H54 (cell line): ENCODE data around the gene ATP6V0B.

Experiments used
- DNase-seq: peaks from one replicate; pipeline ENCODE4 v3.0.0; 2011; ENCODE audit warnings: low spot score, mixed read lengths; ENCODE audit not compliant: insufficient read length
- FAIRE-seq: peaks from 3 replicates; lab custom pipeline; 2011; peaks lifted over from hg19 to GRCh38; lab: Jason Lieb, UNC
- POLR2A ChIP-seq: IDR thresholded peaks from 2 replicates; pipeline ENCODE4 v1.6.1; 2011; ENCODE audit warnings: low read depth, mild to moderate bottlenecking, low read length

Gene ATP6V0B

GRCh38 chr1:43937179-43937865, 37.4 kb upstream of the ATP6V0B start:
- no peak for TF ChIP-seq POLR2A
- DNase-seq (no peak), FAIRE-seq (no peak)

DNA sequence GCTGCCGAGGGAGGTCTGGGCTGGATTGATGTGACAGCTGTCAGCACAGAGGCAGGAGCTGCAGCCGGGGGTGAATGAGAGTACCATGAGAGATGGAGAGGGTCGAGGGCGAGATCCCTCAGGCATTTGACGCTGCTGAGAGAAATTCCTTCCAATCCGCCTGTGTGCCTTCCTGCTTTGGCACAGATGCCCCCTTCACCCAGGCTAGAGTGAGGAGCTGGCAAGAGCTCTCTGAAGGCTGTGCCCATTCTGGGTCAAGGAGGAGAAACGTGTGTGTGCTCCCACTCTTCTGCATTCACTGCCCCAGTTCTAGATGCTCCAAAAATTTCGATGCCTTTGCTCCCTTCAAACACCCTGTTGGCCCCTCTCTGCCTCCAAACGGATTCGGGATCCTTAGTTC, 36.4 kb upstream of the ATP6V0B start:
- TF ChIP-seq POLR2A = no peak
- FAIRE-seq (no peak), DNase-seq (no peak)

GRCh38 chr1:43938892-43939587, 35.7 kb upstream of the ATP6V0B start:
- DNase-seq (no peak), FAIRE-seq (no peak)
- TF ChIP-seq POLR2A = no peak

DNA sequence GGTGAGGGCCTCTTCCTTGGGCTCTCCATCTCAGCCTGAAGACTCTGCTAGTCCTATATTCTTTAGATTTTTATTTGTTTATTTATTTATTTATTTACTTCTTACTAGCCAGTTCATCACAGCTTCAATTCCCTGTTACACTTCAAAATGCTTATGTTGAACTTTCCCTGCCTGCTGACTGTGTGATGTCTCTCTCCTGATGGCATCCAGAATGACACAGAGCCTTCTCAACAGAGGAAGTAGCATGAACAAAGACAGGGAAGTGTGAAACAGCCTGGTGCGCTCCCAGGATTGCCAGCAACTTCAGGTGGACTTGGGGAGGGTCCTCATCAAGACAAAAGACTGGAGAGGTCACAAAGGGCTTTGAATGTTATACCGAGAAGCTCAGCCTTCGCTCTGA, 32.3 kb upstream of the ATP6V0B start:
- FAIRE-seq (no peak), DNase-seq (no peak)
- no peak for TF ChIP-seq POLR2A

GRCh38 chr1:43944860-43945259, 29.9 kb upstream of the ATP6V0B start:
- DNase-seq (no peak), FAIRE-seq (no peak)
- TF ChIP-seq POLR2A = no peak

GRCh38 chr1:43945674-43946235, 29.0 kb upstream of the ATP6V0B start:
- no peak for TF ChIP-seq POLR2A
- no peak for FAIRE-seq
- no peak for DNase-seq

DNA sequence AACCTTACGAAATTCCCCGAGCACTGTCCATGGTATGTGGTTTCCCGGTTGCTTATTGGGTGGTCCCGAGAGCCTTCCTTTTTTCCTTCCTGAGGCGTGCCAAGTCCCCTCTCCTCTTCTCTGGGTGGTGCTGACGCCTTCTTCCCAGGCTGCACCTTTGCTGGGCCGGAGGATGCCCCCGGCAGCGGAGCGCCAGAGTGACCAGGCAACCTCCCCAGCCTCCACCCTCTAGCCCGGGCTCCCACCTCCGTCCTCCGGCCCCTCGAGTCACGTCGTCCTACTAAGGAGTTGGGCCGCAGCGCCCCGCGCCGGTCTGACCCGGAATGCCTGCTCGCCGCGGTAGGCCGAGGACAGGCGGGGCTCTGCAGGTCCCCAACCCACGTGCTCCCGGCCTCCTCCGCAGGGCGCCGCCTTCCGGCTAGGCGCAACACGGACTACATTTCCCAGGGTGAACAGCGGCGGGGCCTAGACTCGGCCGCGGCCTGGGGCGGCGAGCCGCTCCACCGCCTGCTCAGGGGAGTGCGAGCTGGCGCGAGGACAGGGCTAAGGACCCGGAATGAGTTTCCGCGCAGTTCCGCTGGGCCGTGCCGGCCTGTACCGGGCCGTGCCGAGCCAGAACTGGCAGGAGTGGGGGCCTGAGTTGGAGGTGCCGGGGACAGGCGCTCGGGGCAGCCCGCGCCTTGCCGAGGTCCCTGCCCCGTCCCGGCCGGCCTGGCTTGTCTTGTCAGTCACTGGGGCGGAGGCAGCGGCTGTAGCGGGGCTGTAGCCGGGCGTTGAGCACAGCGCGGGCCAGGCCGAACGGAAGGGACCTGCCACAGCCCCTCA, 28.3 kb upstream of the ATP6V0B start, which contains the start of gene IPO13:
IPO13 (plus strand) TSS at position 715 of the 825 bp plus-strand sequence. CDS start 651 bp downstream, outside the sequence.
- DNase-seq (peak; percentile 96), FAIRE-seq (no peak)
- TF ChIP-seq POLR2A = peak; percentile 92

DNA sequence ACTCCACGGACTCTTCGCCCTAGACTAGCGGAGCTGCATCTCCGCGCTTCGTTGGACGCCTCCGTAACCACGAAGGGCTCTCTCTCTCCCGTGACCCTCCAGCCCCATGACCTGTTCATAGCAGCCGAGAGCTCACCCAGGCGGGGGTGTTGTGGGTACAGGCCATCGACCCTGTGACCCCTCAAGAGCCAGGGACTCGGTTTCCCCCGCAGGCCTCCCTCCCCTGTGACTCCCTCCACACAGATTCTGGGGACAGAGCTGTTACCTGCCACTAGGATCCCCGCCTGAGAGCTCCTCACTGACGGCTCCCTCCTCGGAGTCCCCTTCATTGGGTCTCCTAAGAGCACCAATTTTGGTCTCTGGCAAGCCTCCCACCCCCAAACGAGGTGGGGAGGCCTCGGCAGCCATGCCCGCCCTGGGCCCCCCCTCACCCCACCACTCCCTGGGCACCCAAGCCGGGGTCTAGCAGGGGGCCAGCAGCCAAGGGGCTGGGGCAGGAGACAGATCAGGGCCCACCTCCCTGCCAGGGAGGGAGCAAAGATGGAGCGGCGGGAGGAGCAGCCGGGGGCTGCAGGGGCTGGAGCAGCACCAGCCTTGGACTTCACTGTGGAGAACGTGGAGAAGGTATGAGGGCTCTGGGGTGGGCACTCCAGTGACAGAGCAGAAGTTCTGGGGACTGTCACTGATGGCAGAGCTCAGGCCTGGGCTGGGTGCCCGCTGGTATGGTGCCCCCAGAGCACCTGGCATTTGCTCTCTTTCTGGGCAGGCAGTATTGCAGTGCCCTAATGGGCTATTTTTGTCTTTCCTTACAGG, 27.5 kb upstream of the ATP6V0B start:
- FAIRE-seq (no peak), DNase-seq (no peak)
- TF ChIP-seq POLR2A = no peak; the same call in 1 of the 2 replicates

- no peak for TF ChIP-seq POLR2A
- DNase-seq (no peak), FAIRE-seq (no peak)
Measured at GRCh38 chr1:43947874-43948437, 26.8 kb upstream of the ATP6V0B start.

GRCh38 chr1:43949678-43950077, 25.1 kb upstream of the ATP6V0B start:
- DNase-seq = no peak
- no peak for FAIRE-seq
- TF ChIP-seq POLR2A = no peak

DNA sequence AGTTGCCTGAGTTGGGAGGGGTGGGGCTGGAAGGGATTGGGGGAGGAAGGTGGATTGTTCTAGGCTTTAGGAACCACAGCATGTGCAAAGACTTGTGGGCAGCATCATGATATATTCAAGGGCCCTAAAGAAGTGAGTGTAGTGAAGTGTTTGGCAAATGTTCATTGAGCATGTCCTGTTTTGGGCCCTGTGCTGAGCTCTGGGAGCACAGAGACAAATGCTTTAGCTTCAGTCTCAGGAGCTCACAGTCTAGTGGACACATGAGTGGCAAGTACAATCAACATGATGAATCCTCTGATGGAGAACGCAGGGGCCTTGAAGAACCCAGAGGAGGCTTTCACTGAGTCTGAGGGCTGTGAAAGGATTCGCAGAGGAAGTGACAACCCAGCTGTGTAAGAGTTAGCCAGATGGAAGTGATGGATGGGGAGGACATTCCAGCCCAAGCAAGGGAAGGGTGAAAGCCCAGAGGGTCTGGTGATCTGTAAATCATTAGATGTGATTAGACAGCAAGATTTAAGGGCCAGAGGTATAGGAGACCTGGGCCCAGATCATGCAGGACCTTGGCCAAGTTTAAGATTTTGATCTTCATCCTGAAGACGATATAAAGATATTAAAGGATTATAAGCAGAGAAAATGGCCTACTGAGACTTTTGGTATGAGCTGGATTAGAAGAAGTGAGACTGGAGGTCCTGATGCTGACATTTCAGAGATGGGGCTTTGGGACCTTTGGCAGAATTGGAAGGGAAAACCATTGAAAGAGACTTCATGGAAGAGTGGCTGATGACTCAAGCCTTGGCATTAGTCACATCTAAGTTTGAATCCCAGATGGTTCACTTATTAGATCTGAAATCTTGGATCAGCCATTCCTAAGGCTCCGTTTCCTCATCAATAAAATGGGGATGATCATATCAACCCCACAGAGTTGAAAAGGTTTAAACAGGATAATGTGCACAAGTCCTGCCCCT, 23.5 kb upstream of the ATP6V0B start:
- no peak for TF ChIP-seq POLR2A
- DNase-seq (peak; percentile 31), FAIRE-seq (no peak)

DNA sequence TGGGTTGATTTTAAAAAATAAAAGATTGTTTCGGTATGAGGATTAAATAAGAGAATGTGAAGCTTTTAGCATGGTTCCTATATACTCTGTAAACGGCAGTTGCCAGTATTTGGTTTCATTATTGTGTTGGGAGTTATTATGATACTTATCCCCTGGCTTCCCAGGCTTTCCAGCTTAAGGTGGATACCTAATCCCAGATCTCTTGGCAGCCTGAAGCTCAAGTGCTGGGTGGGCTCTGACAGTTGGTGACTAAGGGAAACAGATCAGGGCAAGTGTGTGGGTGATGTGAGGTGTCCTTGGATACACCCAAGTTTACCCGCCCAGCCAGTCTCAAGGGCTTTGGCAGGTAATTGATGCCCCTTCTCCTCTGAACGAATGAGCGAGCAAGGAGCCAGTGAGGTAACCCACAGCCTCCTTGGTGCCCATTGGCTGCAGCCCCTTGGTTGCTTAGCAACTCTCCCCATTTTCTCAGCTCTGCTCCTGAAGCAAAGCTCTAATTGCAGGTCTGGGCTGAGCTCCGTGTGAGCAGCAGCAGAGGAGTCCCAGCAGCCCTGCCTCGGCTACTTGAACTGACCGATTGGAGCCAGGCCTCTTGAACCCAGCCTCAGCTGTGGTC, 21.9 kb upstream of the ATP6V0B start:
- FAIRE-seq (no peak), DNase-seq (no peak)
- TF ChIP-seq POLR2A = no peak
